Activated CD4-positive, alpha-beta T cell treated with anti-CD3 and anti-CD28 coated beads, Interleukin-2, amount 10 ng/mL, durations not matched to agents 24 days and 14 days (primary cell): ENCODE measurements around the gene C11orf52. TPM values are rescaled to one million over a fixed set of nuclear protein-coding genes. Genes with fewer than 3 reads are reported as not detected.

Experiments used
- total RNA-seq: library from RNA; stranded (reverse); gene quantifications from 2 replicates; pipeline ENCODE4 v1.2.3, GENCODE V29; 2022

C11orf52 gene
- total RNA-seq, 1 donor from 2014 or later = not detected

Other genes with a start within 250 kb of the C11orf52 start
- gene PPP2R1B, start 152.5 kb upstream of the C11orf52 start, total RNA-seq = 63.2 and 63.6 TPM in 2 replicates
- 32.6 and 32.9 TPM in 2 replicates for gene ALG9, start 47.3 kb upstream of the C11orf52 start, total RNA-seq
- gene FDXACB1, start 39.7 kb upstream of the C11orf52 start, total RNA-seq = 8.8 and 10.0 TPM in 2 replicates
- gene CFAP68, start 39.4 kb upstream of the C11orf52 start, total RNA-seq = 22.6 and 25.5 TPM in 2 replicates
- gene CRYAB, start 7.1 kb upstream of the C11orf52 start, total RNA-seq = not detected in 2 replicates
- gene HSPB2, start 6.2 kb upstream of the C11orf52 start, total RNA-seq = not detected in 2 replicates
- 22.2 and 23.3 TPM in 2 replicates for gene DIXDC1, start 18.4 kb downstream of the C11orf52 start, total RNA-seq
- gene DLAT, start 106.5 kb downstream of the C11orf52 start, total RNA-seq = 59.2 and 61.8 TPM in 2 replicates
- gene PIH1D2, start 155.1 kb downstream of the C11orf52 start, total RNA-seq = 0.21 and 0.59 TPM in 2 replicates
- gene NKAPD1, start 155.4 kb downstream of the C11orf52 start, total RNA-seq = 24.4 and 27.0 TPM in 2 replicates
- 86.3 and 89.7 TPM in 2 replicates for gene TIMM8B, start 167.8 kb downstream of the C11orf52 start, total RNA-seq
- gene SDHD, start 168.0 kb downstream of the C11orf52 start, total RNA-seq = 95.2 and 101 TPM in 2 replicates
- gene IL18, start 245.2 kb downstream of the C11orf52 start, total RNA-seq = 0.12 TPM in 1 of 2 replicates, not detected in the other
- not detected in 2 replicates for gene TEX12, start 248.5 kb downstream of the C11orf52 start, total RNA-seq